ENCODE measurements around the gene SLC9A9. TPM values are rescaled to one million over a fixed set of nuclear protein-coding genes. Genes with fewer than 3 reads are reported as not detected.

Gene SLC9A9
- total RNA-seq, 2 donors from 2014 or later = 23.6 to 31.0 TPM

DNA sequence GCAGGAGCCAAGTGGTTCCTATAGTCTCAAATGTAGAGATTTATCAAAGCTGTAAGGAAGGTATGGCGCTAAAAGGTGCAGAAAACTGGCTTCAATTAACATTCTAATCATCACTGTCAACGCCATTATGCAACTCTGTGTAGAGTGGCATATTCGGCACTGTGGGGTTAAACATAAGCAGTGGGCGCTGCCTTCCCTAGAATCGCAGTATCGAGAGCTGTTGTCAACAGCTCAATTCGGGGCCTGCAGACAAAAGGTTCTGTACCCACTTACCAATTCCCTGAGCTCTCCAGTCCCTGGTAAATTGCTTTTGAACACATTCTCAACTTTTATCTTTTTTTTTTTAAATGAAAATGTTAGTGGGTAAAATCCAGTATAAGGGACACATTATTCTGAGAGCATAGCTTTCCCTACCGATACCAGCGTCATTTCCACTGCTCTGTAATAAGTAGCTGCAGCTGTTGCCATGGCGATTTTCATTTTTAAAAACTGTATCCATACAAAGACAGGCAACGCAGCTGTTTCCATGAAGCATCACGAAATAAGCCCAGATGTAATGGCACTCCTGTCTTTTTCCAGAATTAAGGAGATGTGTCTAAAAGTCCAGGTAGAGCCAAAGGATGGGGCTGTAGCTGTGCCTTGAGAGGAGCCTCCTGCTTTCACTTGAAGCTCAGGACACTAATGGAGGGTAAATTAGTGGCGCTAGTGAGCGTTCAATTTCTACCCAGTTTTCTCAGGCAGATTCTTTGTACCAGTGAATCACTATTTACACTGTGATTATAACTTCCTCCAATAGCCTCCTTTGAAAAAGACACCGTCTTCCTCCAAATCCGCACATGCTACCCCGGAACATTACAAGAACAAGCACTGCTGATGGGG lies 250.3 kb downstream of the SLC9A9 start:
- TF ChIP-seq CTCF (IDR thresholded peaks at IDR 0.05) (no peak), POLR2A (IDR thresholded peaks at IDR 0.05) (no peak), POLR2AphosphoS5 (IDR thresholded peaks at IDR 0.05) (no peak)
- Histone ChIP-seq H3K36me3 (no peaks in the 10 kb centered on the region), H3K9me3 (no peaks in the 10 kb centered on the region), H3K4me3 (no peak overlapping the region), H3K27me3 (replicated peaks; ENCODE audit: insufficient read depth) (no peaks in the 10 kb centered on the region), H3K4me1 (replicated peaks) (no peaks in the 10 kb centered on the region), H3K27ac (no peak overlapping the region)
- intact Hi-C loops (cut with DNase I) = no loop called here
- 86% methylated on average over 17 of the region's 17 CpGs for WGBS
- DNase-seq (ENCODE audit: low spot score) = no peak

GRCh38 chr3:143596957-143597642 lies 251.2 kb downstream of the SLC9A9 start:
- Histone ChIP-seq H3K27ac (no peak overlapping the region), H3K4me1 (replicated peaks) (no peaks in the 10 kb centered on the region), H3K9me3 (no peaks in the 10 kb centered on the region), H3K4me3 (no peak overlapping the region), H3K27me3 (replicated peaks; ENCODE audit: insufficient read depth) (no peaks in the 10 kb centered on the region), H3K36me3 (no peaks in the 10 kb centered on the region)
- intact Hi-C loops (cut with DNase I) = no loop called here
- no peak for DNase-seq (ENCODE audit: low spot score)
- 92% methylated on average over 18 of the region's 18 CpGs for WGBS
- TF ChIP-seq POLR2A (IDR thresholded peaks at IDR 0.05) (no peak), CTCF (IDR thresholded peaks at IDR 0.05) (no peak), POLR2AphosphoS5 (IDR thresholded peaks at IDR 0.05) (no peak)

GRCh38 chr3:143595456-143596077 lies 252.7 kb downstream of the SLC9A9 start:
- intact Hi-C loops (cut with DNase I) = no loop called here
- WGBS = 55% methylated on average over 3 of the region's 3 CpGs

GRCh38 chr3:143594206-143594605 lies 254.1 kb downstream of the SLC9A9 start:
- 35% methylated on average over 3 of the region's 3 CpGs for WGBS

More at GRCh38 chr3:143595456-143596077, 252.7 kb downstream of the SLC9A9 start:
- no peak for TF ChIP-seq POLR2A (IDR thresholded peaks at IDR 0.05)
- no peak for TF ChIP-seq POLR2AphosphoS5 (IDR thresholded peaks at IDR 0.05)
- TF ChIP-seq CTCF (IDR thresholded peaks at IDR 0.05) = no peak
- Histone ChIP-seq H3K27ac (no peak overlapping the region), H3K4me3 (no peak overlapping the region), H3K9me3 (no peaks in the 10 kb centered on the region), H3K4me1 (replicated peaks) (no peaks in the 10 kb centered on the region), H3K36me3 (no peaks in the 10 kb centered on the region), H3K27me3 (replicated peaks; ENCODE audit: insufficient read depth) (no peaks in the 10 kb centered on the region)
- DNase-seq (ENCODE audit: low spot score) = no peak

More at GRCh38 chr3:143594206-143594605, 254.1 kb downstream of the SLC9A9 start:
- no peak for DNase-seq (ENCODE audit: low spot score)
- no peak overlapping the region for H3K4me3 ChIP-seq
- H3K27me3 ChIP-seq (replicated peaks; ENCODE audit: insufficient read depth) = no peaks in the 10 kb centered on the region
- no peak overlapping the region for H3K27ac ChIP-seq
- no peaks in the 10 kb centered on the region for H3K36me3 ChIP-seq
- no peaks in the 10 kb centered on the region for H3K9me3 ChIP-seq
- TF ChIP-seq POLR2AphosphoS5 (IDR thresholded peaks at IDR 0.05) (no peak), CTCF (IDR thresholded peaks at IDR 0.05) (no peak), POLR2A (IDR thresholded peaks at IDR 0.05) (no peak)
- intact Hi-C loops (cut with DNase I) = no loop called here
- H3K4me1 ChIP-seq (replicated peaks) = no peaks in the 10 kb centered on the region

All from prostate gland (tissue), 2 donors.